Common myeloid progenitor, CD34-positive (primary cell): ENCODE measurements around the gene FAHD1. TPM values are rescaled to one million over a fixed set of nuclear protein-coding genes. Genes with fewer than 3 reads are reported as not detected.

Experiments
- CTCF ChIA-PET: fragments of 350-600 bp; sonication (Branson Sonifier 250); formaldehyde crosslinking; loops from one replicate; lab custom pipeline; 2021; ENCODE audit warnings: antibody characterized with exemption; lab: Charles Lee
- POLR2A ChIA-PET: fragments of 350-600 bp; sonication (Branson Sonifier 250); formaldehyde crosslinking; loops from one replicate; lab custom pipeline; 2021; ENCODE audit warnings: antibody characterized with exemption; lab: Charles Lee
- DNase-seq, 3 donors: peaks; one replicate each; pipeline versions ENCODE4 v3.0.0 to v3.0.0-alpha.2; 2013
- H3K27ac ChIP-seq, 2 experiments: 1 replicate in 1 of 2; 2 replicates in 1 of 2; pipeline ENCODE4 v1.7.0; 2013; ENCODE audit warnings: inconsistent platforms in 2 of 2, low read length in 2 of 2, mild to moderate bottlenecking in 2 of 2, low read depth in 1 of 2, moderate library complexity in 1 of 2; ENCODE audit not compliant: severe bottlenecking in 2 of 2, insufficient read depth in 1 of 2, poor library complexity in 1 of 2
- H3K27me3 ChIP-seq, 5 experiments: replicated peaks in 2 of 5; 1 replicate in 3 of 5; 2 replicates in 2 of 5; pipeline versions ENCODE4 v1.6.1 to v1.7.0; 2013; ENCODE audit warnings: low read length in 4 of 5, mild to moderate bottlenecking in 2 of 5, moderate library complexity in 2 of 5, inconsistent platforms in 1 of 5; ENCODE audit not compliant: insufficient read depth in 5 of 5, control insufficient read depth in 4 of 5
- H3K36me3 ChIP-seq, 4 experiments: 1 replicate in 2 of 4; 2 replicates in 2 of 4; pipeline versions ENCODE4 v1.6.1 to v1.7.0; 2013; ENCODE audit warnings: low read length in 3 of 4, control low read depth in 1 of 4, mild to moderate bottlenecking in 1 of 4; ENCODE audit not compliant: control insufficient read depth in 4 of 4, insufficient read depth in 4 of 4
- H3K4me1 ChIP-seq, 4 experiments: 1 replicate in 3 of 4; 2 replicates in 1 of 4; pipeline versions ENCODE4 v1.6.1 to v1.7.1; 2013; ENCODE audit warnings: low read length in 3 of 4, mild to moderate bottlenecking in 3 of 4, control low read depth in 1 of 4, inconsistent platforms in 1 of 4, moderate library complexity in 1 of 4; ENCODE audit not compliant: control insufficient read depth in 4 of 4, insufficient read depth in 4 of 4; ENCODE audit errors: control extremely low read depth in 1 of 4
- H3K4me3 ChIP-seq, 7 experiments: 1 replicate in 4 of 7; 2 replicates in 3 of 7; pipeline versions ENCODE4 v1.5.1 to v1.7.0; 2013; ENCODE audit warnings: mild to moderate bottlenecking in 7 of 7, low read length in 6 of 7, moderate library complexity in 6 of 7, inconsistent platforms in 2 of 7, low read depth in 2 of 7, control low read depth in 1 of 7; ENCODE audit not compliant: insufficient read depth in 4 of 7, control insufficient read depth in 1 of 7; ENCODE audit errors: extremely low read depth in 1 of 7
- H3K9me3 ChIP-seq, 5 experiments: 1 replicate in 4 of 5; 2 replicates in 1 of 5; pipeline versions ENCODE4 v1.6.1 to v1.7.1; 2013; ENCODE audit warnings: low read length in 4 of 5, mild to moderate bottlenecking in 2 of 5, inconsistent platforms in 1 of 5, low read depth in 1 of 5, moderate library complexity in 1 of 5; ENCODE audit not compliant: control insufficient read depth in 4 of 5, insufficient read depth in 2 of 5; ENCODE audit errors: control extremely low read depth in 1 of 5
- WGBS: methylation state at CpG from one replicate; pipeline ENCODE4 v1.1.5; 2013; ENCODE audit not compliant: insufficient coverage; 5-methylcytosine and 5-hydroxymethylcytosine counted together
- polyA plus RNA-seq: library from polyadenylated mRNA; unstranded; fragments of 120-200 nt; gene quantifications from one replicate; pipeline ENCODE4 v1.2.1, GENCODE V29; 2013

FAHD1 gene
- polyA plus RNA-seq, result 10.4 TPM

GRCh38 chr16:1826691-1827573 is at the start of gene FAHD1, which contains the start of gene HAGH:
TSS of gene FAHD1 (plus strand) at chr16:1827206. CDS start at chr16:1827239, 33 bp downstream.
TSS of gene HAGH (minus strand) at chr16:1826825. CDS start at chr16:1826787, 38 bp downstream.
- Histone ChIP-seq H3K9me3 (no peaks in the 10 kb centered on the region), H3K36me3 (peaks cover 6 to 21% (median 16%) of the 10 kb centered on the region in 4 experiments), H3K4me1 (peaks cover 3 to 34% (median 30%) of the 10 kb centered on the region in 4 experiments), H3K27me3 (no peaks in the 10 kb centered on the region), H3K27ac (peak within 1 kb of the TSS; percentile 47 to 69), H3K4me3 (peak within 1 kb of the TSS; percentile 43 to 99 (median 88))
- DNase-seq, result peak; percentile 92 to 94 (median 93)
- CTCF ChIA-PET, result interaction anchor here (0.6 to 2.3 kb wide), 3 partner anchors 14 to 1743 kb away, joined by 4 to 7 read pairs (median 5); no protein-coding TSS in a partner anchor
- WGBS, result 0% methylated on average over 91 of the region's 104 CpGs
- POLR2A ChIA-PET, result interaction anchor here (0.6 to 1.3 kb wide), 4 partner anchors 8 to 138 kb away, joined by 3 read pairs; partner anchors contain the start of gene RPS2

GRCh38 chr16:1777375-1778199 is 49.4 kb upstream of the FAHD1 start:
- no peaks in the 10 kb centered on the region for H3K27me3 ChIP-seq
- H3K4me3 ChIP-seq, result no peak overlapping the region
- H3K9me3 ChIP-seq, result no peaks in the 10 kb centered on the region
- ChIA-PET POLR2A (interaction anchor here (0.6 to 1.1 kb wide), 2 partner anchors 12 to 24 kb away, joined by 3 to 4 read pairs; no protein-coding TSS in a partner anchor), CTCF (no interaction called here)
- H3K36me3 ChIP-seq, result peaks cover 0 to 61% (median 42%) of the 10 kb centered on the region in 4 experiments
- DNase-seq, result no peak
- peaks cover 5 to 27% (median 26%) of the 10 kb centered on the region in 4 experiments for H3K4me1 ChIP-seq
- H3K27ac ChIP-seq, result no peak overlapping the region
- 95% methylated on average over 34 of the region's 36 CpGs for WGBS

GRCh38 chr16:1778200-1779179 is 48.5 kb upstream of the FAHD1 start:
- H3K27ac ChIP-seq, result no peak overlapping the region
- ChIA-PET POLR2A (interaction anchor here (0.6 to 1.1 kb wide), 2 partner anchors 13 to 23 kb away, joined by 3 to 4 read pairs; no protein-coding TSS in a partner anchor), CTCF (interaction anchor here (0.6 to 0.7 kb wide), 2 partner anchors 19 to 133 kb away, joined by 3 read pairs; no protein-coding TSS in a partner anchor)
- no peak overlapping the region for H3K4me3 ChIP-seq
- WGBS, result 96% methylated on average over 31 of the region's 34 CpGs
- no peaks in the 10 kb centered on the region for H3K9me3 ChIP-seq
- H3K36me3 ChIP-seq, result peaks cover 0 to 61% (median 42%) of the 10 kb centered on the region in 4 experiments
- H3K4me1 ChIP-seq, result peaks cover 5 to 29% (median 27%) of the 10 kb centered on the region in 4 experiments
- no peaks in the 10 kb centered on the region for H3K27me3 ChIP-seq
- DNase-seq, result no peak

GRCh38 chr16:1779234-1779701 is 47.7 kb upstream of the FAHD1 start:
- DNase-seq, result no peak
- H3K27ac ChIP-seq, result no peak overlapping the region
- ChIA-PET POLR2A (no interaction called here), CTCF (interaction anchor here (0.7 kb wide), 1 partner anchor 133 kb away, joined by 3 read pairs; no protein-coding TSS in a partner anchor)
- peaks cover 5 to 28% (median 27%) of the 10 kb centered on the region in 4 experiments for H3K4me1 ChIP-seq
- 100% methylated on average over 6 of the region's 8 CpGs for WGBS
- H3K4me3 ChIP-seq, result no peak overlapping the region
- no peaks in the 10 kb centered on the region for H3K9me3 ChIP-seq
- H3K27me3 ChIP-seq, result no peaks in the 10 kb centered on the region
- H3K36me3 ChIP-seq, result peaks cover 0 to 61% (median 42%) of the 10 kb centered on the region in 4 experiments

GRCh38 chr16:1779741-1780676 is 47.0 kb upstream of the FAHD1 start:
- H3K9me3 ChIP-seq, result no peaks in the 10 kb centered on the region
- no peak for DNase-seq
- no peak overlapping the region for H3K27ac ChIP-seq
- WGBS, result 96% methylated on average over 24 of the region's 27 CpGs
- H3K4me3 ChIP-seq, result no peak overlapping the region
- ChIA-PET CTCF (interaction anchor here (0.9 kb wide), 1 partner anchor 20 kb away, joined by 3 read pairs; no protein-coding TSS in a partner anchor), POLR2A (no interaction called here)
- H3K36me3 ChIP-seq, result peaks cover 0 to 61% (median 39%) of the 10 kb centered on the region in 4 experiments
- peaks cover 0 to 22% (median 21%) of the 10 kb centered on the region in 4 experiments for H3K4me1 ChIP-seq
- H3K27me3 ChIP-seq, result no peaks in the 10 kb centered on the region
